HG02852 (cell line): ENCODE measurements around the gene TMEM131L.

ENCODE experiments used
- ATAC-seq: cut with Tn5 transposase; IDR thresholded peaks from one replicate; pipeline ENCODE4 v1.9.1; 2021; ENCODE audit warnings: mild to moderate bottlenecking, moderate library complexity; ENCODE audit not compliant: unreplicated experiment

TMEM131L gene

GRCh38 chr4:153520801-153521329 lies 54.7 kb downstream of the TMEM131L start:
- peak; percentile 27 for ATAC-seq

GRCh38 chr4:153521478-153521877 lies 55.3 kb downstream of the TMEM131L start:
- no peak for ATAC-seq

GRCh38 chr4:153521999-153522801 lies 56.0 kb downstream of the TMEM131L start:
- peak; percentile 26 for ATAC-seq

GRCh38 chr4:153522802-153523094 lies 56.6 kb downstream of the TMEM131L start:
- ATAC-seq = peak; percentile 51

GRCh38 chr4:153523164-153523796 lies 57.1 kb downstream of the TMEM131L start:
- no peak for ATAC-seq

- no peak for ATAC-seq
Observed at GRCh38 chr4:153523941-153524386, 57.8 kb downstream of the TMEM131L start.

- ATAC-seq = no peak
Observed at GRCh38 chr4:153524682-153525081, 58.5 kb downstream of the TMEM131L start.

- no peak for ATAC-seq
Observed at GRCh38 chr4:153527690-153528089, 61.5 kb downstream of the TMEM131L start.

- peak; percentile 57 for ATAC-seq
Observed at GRCh38 chr4:153528705-153529485, 62.7 kb downstream of the TMEM131L start.

- ATAC-seq = no peak
Observed at GRCh38 chr4:153529646-153530045, 63.5 kb downstream of the TMEM131L start.

- no peak for ATAC-seq
Observed at GRCh38 chr4:153530284-153530999, 64.3 kb downstream of the TMEM131L start.

- ATAC-seq = no peak
Observed at GRCh38 chr4:153531000-153531358, 64.8 kb downstream of the TMEM131L start.

- ATAC-seq = no peak
Observed at GRCh38 chr4:153531976-153532626, 65.9 kb downstream of the TMEM131L start.

GRCh38 chr4:153532636-153533035 lies 66.5 kb downstream of the TMEM131L start:
- no peak for ATAC-seq

- no peak for ATAC-seq
Observed at GRCh38 chr4:153533387-153533786, 67.2 kb downstream of the TMEM131L start.

GRCh38 chr4:153534792-153535629 lies 68.9 kb downstream of the TMEM131L start:
- no peak for ATAC-seq

- no peak for ATAC-seq
Observed at GRCh38 chr4:153535772-153536513, 69.8 kb downstream of the TMEM131L start.

GRCh38 chr4:153537493-153537960 lies 71.4 kb downstream of the TMEM131L start:
- no peak for ATAC-seq
